NCI-H128 (cell line): ENCODE measurements around the gene FBH1.
"Not testable (repeated sequence)": the region's sequence is repeated elsewhere in the genome, so short reads cannot be mapped to it uniquely, and the experiment has no call there.

Source experiments
- DNase-seq: peaks from one replicate; lab custom pipeline; 2025; ENCODE audit not compliant: unreplicated experiment; lab: John Stamatoyannopoulos, UW

FBH1 gene

DNA sequence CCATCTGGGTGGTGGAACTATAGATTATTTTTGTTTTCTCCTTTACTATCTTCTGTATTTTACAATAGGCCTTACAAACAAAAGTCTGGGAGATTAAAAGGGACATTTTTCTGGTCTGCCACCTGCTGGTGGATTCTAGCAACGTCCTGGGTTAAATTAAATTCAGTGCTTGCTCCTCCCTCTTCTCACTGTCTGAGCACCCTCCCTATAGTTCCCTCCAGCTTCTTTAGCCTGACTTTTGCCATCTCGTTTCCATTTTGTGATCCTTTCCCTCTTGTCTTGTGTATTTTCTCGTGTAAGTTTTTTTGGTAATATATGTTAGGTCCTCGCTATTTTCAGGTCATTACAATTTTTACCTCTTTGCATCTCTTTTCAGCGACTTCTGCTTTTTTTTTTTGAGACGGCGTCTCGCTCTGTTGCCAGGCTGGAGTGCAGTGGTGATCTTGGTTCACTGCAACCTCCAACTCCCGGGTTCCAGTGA is 16.5 kb upstream of the FBH1 start:
- DNase-seq, result peak; percentile 14

DNA sequence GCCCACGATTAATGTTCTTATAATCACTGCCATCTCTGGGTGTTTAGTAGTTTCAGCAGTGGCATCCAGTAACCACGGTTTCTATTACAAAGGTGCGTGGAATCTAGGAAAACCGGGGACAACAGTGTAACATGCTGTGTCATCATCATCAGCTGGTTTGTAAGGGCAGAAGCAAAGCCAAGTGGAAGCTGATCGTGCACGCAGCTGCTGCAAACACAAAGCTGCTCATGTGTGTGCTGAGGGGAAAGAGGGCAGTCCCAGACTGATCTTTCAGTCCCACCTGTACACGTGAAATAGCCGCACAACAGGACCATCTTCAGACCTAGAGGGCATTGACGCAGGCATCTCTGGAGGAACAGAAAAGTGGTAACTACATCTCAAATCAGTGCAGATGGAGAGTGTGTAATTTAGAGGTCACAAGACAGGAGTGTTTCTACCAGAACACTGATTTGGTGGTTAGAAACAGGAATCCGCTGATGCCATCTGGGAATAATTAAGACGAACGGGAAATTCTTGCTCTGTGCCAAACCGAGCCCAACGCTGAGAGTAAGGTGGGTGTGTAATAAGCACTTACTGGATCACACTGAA is 13.8 kb upstream of the FBH1 start:
- no peak for DNase-seq

GRCh38 chr10:5877041-5877440 is 13.0 kb upstream of the FBH1 start:
- not testable (repeated sequence) for DNase-seq

DNA sequence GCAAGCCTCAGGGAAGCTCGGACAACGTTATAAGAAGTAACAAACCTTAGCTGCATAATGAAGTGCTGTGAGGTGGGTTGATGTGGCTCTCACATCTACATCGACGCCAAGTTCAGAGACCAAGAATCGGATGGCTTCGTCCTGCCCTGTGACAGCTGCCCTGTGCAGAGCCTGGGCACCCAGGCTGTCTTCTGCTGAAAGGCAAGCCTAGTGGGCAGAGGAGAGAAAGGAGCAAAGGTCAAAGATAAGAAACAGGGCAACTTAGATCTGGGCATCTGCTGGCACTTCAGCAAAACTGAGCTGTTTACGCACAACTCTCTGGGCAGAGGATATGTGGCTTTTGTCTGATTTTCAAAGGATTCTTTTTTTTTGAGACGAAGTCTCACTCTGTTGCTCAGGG is 7.1 kb upstream of the FBH1 start:
- no peak for DNase-seq

GRCh38 chr10:5885619-5886018 is 4.4 kb upstream of the FBH1 start:
- DNase-seq, result no peak

- DNase-seq, result no peak
Observed at GRCh38 chr10:5887029-5887428, 3.0 kb upstream of the FBH1 start.

- no peak for DNase-seq
Observed at GRCh38 chr10:5887641-5888040, 2.4 kb upstream of the FBH1 start.

DNA sequence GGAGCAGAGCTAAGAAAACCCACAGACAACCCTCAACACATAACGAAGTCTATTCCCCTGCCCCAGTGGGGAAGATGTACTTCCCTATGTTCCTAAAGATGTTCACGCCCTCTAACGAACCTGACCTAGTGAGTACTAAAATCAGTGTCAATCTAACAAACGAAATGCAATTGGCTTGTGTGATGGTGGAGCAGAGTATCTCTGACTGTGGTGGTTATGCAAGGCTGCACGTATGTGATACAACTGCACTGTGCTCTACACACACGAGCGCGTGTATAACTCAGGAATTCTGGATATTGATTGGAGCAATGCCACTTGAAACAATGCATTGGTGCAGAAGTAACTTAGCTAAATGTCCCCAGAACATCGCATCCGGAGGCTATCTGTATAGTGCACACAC is 1.7 kb upstream of the FBH1 start:
- DNase-seq, result no peak

- DNase-seq, result no peak
Observed at GRCh38 chr10:5888843-5889623, 1.0 kb upstream of the FBH1 start.

DNA sequence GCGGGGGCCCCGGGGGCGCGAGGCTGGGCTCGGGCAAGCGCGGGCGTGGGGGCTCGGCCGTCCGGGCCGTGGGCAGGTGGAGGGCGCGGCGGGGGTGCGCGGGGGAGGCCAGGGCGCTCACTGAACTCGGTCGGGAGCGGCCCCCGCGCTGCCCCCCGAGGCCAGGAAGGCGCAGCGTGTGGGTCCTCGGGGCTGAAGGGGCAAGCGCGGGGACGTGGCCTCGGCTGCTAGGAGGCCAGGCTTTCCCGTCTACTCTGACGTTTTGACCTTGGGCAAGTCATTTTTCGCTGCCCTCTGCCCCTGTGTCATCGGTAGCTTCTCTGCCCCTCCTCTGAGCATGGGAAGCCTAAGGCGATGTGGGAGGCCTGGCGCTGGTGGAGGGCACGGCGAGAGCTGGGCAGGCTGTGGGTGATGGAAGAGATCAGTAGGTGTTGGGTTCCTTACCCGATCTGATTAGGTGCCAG is 441 bp downstream of the FBH1 start:
- DNase-seq, result no peak

- DNase-seq, result no peak
Observed at GRCh38 chr10:5891009-5891408, 966 bp downstream of the FBH1 start.

DNA sequence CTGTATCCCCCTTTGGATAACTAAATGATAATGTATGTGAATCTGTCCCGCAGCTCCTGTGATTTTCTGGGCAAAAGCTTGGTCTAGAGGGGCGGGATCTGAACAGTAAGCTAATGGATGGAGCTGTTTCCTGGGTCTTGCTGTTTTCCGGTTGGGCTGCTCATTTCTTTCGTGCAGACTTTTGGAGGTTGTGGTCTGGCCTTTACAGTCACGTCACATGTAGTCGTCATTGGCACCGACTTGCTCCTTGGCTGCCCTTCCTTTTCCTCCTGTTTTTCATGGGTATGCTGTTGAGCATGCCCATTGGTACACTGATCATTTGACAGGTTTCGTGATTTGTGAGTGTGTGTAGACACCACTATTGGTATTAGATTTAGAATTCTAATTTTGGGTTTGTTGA is 2.0 kb downstream of the FBH1 start:
- DNase-seq, result no peak

GRCh38 chr10:5893321-5893720 is 3.3 kb downstream of the FBH1 start:
- no peak for DNase-seq

GRCh38 chr10:5894403-5894802 is 4.4 kb downstream of the FBH1 start:
- DNase-seq, result no peak

DNA sequence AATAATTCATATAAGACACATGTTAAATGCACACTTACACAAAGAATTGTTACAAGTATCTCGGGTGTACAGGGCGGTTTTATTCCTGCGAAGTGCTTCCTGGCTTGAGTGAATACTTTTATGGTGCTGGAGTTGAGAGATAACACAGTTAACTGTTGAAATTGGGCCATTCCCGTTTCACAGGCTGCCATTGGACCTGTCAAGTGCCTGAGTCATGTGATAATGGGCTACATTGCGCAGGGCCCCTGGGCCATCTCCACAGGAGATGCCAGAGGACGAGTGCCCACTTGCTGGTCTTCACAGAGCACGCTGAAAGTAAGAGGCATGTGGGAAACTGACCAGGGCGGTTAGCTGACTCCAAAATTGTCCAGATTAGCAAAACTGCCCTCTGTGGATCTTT is 4.8 kb downstream of the FBH1 start:
- no peak for DNase-seq

- no peak for DNase-seq
Observed at GRCh38 chr10:5895365-5895764, 5.3 kb downstream of the FBH1 start.

DNA sequence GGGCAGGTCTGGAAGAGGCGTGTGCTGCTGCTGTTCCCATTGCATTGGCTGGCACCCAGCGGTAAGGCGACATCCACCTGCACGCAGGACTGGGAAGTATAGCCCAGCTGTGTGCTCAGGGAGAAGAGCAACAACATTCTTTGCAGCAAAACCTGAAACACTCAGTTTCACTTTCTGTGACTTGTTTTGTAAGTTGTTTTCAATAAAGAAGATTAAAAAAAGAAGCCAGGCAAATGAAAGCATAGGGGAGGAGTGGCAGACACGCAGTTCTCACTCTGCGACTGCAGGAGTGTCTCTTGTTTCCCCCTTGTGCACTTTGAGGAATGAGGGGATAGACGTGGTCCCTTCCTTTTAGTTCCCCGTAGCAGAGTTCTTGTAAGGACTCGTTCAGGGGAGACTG is 5.8 kb downstream of the FBH1 start:
- no peak for DNase-seq

DNA sequence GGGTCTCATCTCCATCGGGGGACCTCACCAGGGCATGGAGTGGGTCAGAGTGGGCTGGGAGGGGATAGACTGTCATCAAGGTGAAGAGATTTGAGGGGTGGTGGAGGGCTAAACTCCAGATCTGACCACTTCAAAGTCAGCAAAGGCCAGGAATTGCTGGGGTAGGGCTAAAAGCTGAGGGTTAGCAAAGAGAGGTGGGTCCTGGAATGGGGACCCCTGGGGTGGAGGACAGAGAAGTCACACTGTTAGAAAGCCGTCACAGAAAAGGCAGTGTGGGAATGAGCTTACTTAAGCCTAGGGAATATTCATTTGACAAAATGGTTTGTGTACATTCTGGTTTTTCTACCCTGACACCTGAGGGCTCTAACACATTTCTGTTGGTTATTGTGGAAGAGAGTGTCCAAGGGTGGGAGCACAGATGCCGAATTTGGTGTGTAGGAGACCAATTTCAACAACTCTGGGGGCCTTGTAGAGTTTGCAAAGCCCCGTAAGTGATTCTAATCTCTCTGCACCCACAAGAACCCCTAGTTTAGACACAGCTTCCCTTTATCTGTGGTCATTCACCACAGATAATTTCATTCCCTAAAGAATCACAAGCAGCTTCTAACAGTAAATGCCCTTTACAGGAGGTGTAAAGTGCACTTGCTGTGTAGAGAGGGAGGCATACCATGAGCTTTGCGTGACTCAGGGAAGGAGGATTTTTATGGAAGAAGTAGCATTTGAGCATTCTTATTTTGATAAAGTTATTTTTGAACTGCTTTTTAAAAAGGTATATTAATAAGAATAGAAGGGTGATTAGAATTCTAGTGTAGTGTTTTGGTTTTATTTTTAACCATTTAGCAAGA is 6.4 kb downstream of the FBH1 start:
- DNase-seq, result no peak

- no peak for DNase-seq
Observed at GRCh38 chr10:5897053-5897340, 7.0 kb downstream of the FBH1 start.

GRCh38 chr10:5897504-5897903 is 7.5 kb downstream of the FBH1 start:
- no peak for DNase-seq

DNA sequence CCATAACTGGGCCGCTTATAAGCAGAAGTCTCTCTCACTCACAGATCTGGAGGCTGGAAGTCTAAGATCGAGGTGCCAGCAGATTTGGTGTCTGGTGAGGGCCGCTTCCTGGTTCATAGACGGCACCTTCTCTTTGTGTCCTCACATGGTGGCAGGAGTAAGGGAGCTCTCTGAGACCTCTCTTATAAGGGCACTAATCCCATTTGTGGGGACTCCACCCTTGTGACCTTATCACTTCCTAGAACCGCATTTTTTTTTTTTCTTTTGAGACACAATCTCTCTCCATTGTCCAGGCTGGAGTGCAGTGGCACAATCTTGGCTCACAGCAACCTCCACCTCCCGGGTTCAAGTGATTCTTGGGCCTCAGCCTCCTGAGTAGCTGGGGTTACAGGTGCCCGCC is 8.1 kb downstream of the FBH1 start:
- no peak for DNase-seq

GRCh38 chr10:5900247-5900646 is 10.2 kb downstream of the FBH1 start:
- no peak for DNase-seq
